ENCODE results near the gene CNGB1.
"Not testable (repeated sequence)": the region's sequence is repeated elsewhere in the genome, so short reads cannot be mapped to it uniquely, and the experiment has no call there.

CNGB1 gene

DNA sequence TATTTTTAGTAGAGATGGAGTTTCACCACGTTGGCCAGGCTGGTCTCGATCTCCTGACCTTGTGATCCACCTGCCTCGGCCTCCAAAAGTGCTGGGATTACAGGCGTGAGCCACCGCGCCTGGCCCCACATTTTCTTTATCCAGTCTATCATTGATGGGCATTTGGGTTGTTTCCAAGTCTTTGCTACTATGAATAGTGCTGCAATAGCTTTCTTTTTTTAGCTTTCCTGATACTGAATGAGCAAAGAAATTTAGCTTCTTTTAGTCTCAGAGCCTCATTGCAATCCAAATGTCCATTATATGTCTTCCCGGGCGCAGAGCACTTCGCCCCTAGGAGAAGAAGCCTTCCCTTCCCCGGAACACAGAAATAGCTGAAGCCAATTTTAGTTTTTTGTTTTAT lies 112.9 kb downstream of the CNGB1 start:
- not testable (repeated sequence) for DNase-seq (ENCODE audit: low read depth)

DNA sequence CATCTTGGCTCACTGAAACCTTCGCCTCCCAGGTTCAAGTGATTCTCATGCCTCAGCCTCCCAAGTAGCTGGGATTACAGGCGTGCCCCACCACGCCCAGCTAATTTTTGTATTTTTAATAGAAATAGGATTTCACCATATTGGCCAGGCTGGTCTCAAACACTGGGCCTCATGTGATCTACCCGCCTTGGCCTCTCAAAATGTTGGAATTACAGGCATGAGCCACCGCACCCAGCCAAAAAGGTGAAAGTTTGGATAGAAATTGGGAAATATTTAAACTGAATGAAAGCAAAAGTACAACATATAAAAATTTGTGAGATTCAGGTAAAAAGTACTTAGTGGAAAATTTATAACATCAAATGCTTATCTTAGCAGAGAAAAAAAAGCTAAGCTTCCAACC lies 115.7 kb downstream of the CNGB1 start:
- DNase-seq (ENCODE audit: low read depth) = no peak

GRCh38 chr16:57852189-57852588 lies 118.7 kb downstream of the CNGB1 start:
- no peak for DNase-seq (ENCODE audit: low read depth)

GRCh38 chr16:57848181-57848580 lies 122.7 kb downstream of the CNGB1 start:
- no peak for DNase-seq (ENCODE audit: low read depth)

DNA sequence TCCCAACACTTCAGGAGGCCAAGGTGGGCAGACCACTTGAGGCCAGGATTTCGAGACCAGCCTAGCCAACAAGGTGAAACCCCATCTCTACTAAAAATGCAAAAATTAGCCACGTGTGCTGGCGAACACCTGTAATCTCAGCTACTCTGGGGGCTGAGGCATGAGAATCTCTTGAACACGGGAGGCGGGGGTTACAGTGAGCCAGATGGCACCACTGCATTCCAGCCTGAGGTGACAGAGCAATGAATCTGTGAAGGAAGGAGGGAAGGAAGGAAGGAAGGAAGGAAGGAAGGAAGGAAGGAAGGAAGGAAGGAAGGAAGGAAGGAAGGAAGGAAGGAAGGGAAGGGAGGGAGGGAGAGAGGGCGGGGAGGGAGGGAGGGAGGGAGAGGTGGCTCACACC lies 124.0 kb downstream of the CNGB1 start:
- DNase-seq (ENCODE audit: low read depth) = not testable (repeated sequence)

DNA sequence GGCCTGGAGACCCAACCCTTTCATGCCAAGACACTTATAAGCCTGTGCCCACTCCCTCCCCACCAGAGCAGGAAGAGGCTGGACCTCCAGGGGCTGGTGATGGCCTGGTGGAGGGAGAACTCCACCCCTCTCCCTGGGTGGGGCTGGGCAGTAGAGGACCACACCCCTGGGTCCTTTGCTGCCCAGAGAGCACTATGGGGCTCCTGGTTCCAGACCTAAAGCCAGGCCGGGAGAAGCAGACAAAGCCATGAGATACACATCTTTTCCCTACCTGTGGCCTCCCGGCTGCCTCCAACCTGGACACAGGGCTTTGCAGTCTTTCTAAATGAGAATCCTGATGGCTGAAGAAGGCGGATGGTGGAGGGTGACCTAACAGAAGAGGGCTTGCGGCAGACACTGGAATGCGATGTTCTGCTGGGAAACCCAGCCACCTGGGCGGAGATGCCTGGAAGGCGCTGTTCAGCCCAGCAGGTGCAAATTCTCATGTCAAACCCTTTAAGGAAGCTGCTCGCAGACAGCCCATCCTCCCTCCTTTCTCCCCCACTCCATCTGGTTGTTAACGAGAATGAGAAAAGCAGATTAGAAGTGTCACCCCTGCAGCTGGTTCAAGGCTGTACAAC lies 124.7 kb downstream of the CNGB1 start:
- DNase-seq (ENCODE audit: low read depth) = no peak

GRCh38 chr16:57845115-57845514 lies 125.8 kb downstream of the CNGB1 start:
- DNase-seq (ENCODE audit: low read depth) = no peak

DNA sequence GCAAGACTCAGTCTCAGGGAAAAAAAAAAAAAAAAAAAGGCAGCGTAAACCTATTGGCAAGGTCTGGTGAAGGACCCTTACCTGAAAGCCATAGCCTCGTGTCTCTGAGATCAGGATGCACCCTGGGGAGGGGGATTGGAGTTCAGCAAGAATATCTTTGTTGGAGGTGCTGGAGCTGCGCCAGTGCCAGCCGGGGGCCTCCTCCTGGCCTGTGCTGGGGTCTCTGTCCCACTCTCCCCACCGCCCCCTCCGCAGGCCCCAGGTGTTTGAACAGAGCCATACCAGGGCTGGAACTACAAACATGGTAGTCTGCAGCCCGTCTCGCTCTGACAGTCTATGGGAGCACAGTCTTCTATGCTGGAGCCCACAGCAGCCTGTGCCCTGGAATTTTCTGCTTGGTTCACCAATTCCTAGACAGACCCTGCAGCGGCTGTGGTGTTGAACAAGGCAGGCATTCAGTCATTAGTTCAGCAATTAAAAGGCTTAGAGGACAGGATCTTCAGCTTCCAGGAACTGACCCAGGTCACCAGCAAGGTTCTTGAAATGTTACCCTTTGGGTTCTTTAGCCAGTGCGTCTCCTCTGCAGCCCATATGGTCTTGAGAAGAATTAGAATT lies 126.4 kb downstream of the CNGB1 start:
- no peak for DNase-seq (ENCODE audit: low read depth)

GRCh38 chr16:57843400-57843799 lies 127.5 kb downstream of the CNGB1 start:
- DNase-seq (ENCODE audit: low read depth) = no peak

- no peak for DNase-seq (ENCODE audit: low read depth)
These were observed 128.3 kb downstream of the CNGB1 start for GRCh38 chr16:57842601-57843000.

- no peak for DNase-seq (ENCODE audit: low read depth)
These were observed 130.1 kb downstream of the CNGB1 start for GRCh38 chr16:57840833-57841232.

- DNase-seq (ENCODE audit: low read depth) = no peak
These were observed 132.8 kb downstream of the CNGB1 start for GRCh38 chr16:57838161-57838560.

DNA sequence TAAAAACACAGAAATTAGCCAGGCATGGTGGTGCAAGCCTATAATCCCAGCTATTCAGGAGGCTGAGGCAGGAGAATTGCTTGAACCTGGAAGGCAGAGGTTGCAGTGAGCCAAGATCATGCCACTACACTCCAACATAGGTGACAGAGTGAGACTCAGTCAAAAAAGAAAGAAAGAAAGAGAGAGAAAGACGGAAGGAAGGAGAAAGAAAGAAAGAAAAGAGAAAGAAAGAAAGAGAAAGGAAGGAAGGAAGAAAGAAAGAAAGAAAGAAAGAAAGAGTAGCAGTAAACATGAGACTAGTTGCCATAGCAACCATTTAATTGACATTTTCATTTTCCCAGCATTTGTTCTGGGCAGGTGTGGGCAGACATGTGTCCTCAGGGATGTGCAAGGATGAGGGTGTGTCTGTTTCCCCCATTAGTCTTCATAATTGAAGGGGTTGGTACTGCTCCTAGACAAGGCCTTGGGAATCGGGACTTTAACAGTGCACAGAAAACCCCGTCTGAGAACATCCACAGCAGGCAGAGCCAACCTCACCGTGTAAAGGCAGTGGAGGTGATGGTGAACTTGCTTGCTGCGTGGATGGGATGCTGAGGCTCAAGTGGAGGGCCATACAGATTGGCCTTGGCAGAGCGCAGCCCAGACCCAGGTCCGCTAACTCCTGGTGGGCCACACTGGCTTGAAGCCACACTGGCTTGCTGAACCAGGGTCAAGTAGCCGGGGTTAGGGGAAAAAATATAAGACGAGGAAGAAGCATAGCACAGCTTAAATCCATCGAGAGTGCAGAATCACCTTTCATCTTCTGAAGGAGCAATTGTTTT lies 133.4 kb downstream of the CNGB1 start:
- no peak for DNase-seq (ENCODE audit: low read depth)

- DNase-seq (ENCODE audit: low read depth) = not testable (repeated sequence)
These were observed 135.5 kb downstream of the CNGB1 start for GRCh38 chr16:57835439-57835838.

DNA sequence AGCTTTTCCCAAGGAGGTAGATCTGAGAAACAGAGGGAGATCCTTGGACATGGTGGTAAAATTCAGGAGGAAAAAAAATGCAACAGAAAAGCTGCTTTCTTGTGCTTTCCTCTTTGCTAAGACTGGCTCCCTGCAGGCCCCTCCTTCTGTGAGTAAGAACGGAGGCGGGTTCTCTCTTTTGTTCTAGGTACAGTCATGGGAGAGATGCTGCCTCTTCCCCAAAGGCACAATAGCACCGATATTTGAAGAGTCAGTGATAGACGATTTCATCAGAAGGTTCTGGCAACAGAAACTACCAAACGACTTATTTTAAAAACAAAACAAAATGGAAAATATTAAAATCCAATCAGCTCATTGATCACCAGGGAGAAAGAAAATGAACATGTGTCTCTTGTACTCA lies 136.0 kb downstream of the CNGB1 start:
- no peak for DNase-seq (ENCODE audit: low read depth)
